GM19397 (cell line): ENCODE results near the gene EMC8.
"Not testable (repeated sequence)": the region's sequence is repeated elsewhere in the genome, so short reads cannot be mapped to it uniquely, and the experiment has no call there.

Experiments used
- ATAC-seq: cut with Tn5 transposase; IDR thresholded peaks from one replicate; pipeline ENCODE4 v1.9.1; 2021; ENCODE audit warnings: mild to moderate bottlenecking, moderate library complexity; ENCODE audit not compliant: unreplicated experiment

EMC8 gene

GRCh38 chr16:85835227-85835751 lies 35.9 kb upstream of the EMC8 start:
- ATAC-seq: no peak

- no peak for ATAC-seq
Measured at GRCh38 chr16:85834741-85835140, 35.4 kb upstream of the EMC8 start.

- ATAC-seq: no peak
Measured at GRCh38 chr16:85833219-85833920, 34.0 kb upstream of the EMC8 start.

- no peak for ATAC-seq
Measured at GRCh38 chr16:85832570-85833218, 33.4 kb upstream of the EMC8 start.

GRCh38 chr16:85830821-85831220 lies 31.5 kb upstream of the EMC8 start:
- ATAC-seq: no peak

DNA sequence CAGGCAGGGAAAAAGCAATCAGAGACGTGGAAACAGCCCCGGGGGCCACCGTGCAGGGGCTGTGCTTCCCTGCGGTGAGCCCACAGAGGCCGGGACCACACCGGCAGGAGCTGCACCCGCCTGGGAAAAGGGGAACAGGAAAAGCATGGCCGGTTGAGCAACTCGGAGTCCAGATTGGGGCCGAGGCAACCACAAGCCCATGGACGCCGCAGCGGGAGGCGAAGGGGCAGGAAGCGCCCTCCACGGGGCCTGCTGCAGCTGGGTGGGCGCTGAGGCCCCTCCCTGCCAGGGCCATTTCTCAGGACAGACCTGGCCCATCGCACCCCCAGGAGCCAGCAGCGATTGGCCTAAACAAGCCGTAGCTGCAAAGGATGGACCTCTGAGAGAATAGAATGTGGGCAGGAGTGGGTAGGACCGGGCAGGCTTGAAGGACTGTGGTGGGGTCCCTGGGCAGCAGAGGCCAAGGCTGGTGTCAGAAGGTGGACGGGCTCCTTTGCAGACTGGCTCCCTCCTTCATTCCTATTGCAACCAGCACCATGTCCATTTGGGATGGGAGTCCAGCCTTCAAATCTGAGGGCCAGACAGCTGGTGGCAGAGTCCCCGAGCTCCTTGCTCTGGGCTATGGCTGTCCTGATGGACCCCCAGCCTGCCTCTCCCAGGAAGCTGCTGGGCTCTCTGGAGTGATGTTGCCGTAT lies 30.6 kb upstream of the EMC8 start:
- ATAC-seq: no peak

DNA sequence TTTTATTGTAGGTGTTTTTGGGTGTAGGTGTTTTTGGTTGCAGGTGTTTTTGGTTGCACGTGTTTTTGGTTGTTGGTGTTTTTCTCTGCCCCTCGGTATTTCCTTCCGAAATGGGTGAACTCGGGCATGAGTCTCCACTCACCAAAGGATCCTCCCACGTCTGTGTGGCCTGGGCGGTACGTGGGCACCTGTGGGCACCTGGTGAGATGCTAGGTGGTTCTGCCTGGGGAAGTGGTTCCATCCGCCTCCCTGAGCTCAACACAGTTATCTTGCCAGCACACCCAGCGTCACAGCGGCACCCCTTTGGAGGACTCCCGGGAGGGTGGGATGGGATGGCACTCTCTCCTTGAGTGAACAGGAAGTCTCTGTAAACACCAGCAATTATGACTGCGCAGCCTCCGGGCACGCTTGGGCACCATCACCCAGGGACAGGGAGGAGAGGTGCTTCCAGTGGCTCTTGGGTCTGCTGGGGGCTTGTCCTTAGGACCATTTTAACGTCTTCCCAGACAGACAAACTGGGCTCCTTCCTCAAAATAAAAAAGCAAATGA lies 29.9 kb upstream of the EMC8 start:
- ATAC-seq: no peak

GRCh38 chr16:85828166-85828565 lies 28.8 kb upstream of the EMC8 start:
- ATAC-seq: no peak

DNA sequence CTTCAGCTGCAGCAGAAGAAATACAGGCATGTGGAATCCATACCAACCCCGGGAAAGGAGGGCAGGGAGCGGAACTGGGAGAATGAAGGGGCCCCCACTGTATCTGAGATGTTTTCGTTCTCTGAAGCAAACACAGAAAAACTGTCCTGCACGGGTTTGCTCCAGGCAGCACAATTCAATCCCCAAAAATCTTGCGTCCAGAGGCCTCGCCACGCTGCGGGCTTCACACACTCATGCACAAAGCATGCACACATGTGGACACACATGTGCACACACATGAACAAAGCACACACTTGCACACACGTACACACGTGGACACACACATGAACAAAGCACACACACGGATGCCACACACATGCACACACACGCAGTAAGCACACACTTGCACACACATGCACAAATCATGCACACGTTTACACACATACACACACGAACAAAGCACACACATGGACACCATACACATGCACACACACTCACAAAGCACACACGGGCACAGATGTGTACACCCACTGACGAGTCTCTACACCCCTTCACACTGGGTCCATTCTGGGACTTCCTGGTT lies 27.4 kb upstream of the EMC8 start:
- no peak for ATAC-seq

DNA sequence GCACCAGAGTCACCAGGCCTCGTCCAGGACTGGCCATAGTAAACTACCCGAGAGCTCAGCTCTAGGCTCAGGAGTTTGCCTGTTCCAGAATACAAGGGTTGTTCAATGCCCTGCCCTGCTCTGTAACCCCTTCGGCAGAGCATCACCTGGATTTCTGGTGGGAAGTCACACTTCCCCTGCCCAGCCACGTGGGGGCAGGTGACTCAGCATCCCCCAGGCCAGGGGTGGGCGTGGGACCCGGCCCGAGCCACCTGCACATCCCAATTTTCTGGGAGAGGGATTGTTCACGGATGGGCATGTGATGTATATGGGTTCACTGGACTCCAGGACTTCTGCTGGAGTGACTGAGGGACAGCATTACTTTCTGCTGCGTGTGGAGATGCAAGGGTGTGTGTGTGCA lies 26.0 kb upstream of the EMC8 start:
- ATAC-seq: no peak

DNA sequence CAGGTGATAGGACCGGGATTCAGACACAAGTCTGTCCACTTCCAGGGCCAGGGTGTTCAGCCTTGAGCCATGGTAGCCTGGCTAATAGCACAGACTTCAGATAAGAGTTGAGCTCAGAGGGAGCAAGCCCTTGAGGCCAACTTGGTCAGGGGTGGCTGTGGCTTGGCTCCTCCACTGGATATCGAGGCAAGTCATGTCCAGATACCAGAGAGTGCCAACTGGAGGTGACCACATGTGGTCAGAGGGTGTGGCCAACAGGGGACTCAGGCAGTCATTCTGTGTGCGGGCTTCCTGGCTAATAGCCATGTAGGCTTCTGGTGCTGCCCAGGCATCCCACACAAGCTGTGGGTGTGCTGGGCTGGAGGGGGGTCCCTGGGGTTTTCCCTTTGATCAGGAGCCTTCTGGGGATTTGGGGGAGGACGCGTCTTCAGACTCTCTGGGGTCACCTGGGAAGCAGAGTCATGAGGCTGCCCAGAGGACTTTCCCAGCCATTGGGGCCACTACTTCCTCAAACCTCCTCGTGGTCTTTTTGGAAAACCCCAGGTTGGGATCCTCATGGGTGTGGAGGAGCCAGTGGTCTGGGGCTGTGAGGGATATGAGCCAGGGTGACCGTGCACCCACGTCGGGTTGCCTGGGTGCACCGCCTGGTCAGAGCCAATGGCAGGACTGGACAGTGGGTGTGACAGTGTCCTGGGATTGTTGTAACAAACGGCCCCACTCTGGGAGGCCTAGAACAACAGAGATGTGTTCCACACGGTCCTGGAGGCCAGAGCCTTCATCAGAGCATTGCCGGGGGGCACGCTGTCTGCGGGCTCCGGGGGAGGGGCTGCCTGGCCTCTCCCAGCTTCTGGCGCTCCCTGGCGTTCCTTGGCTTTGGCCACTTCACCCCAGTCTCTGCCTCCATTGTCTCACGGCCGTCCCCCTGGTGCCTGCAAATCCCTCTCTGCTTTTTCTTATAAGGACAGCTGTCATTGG lies 25.1 kb upstream of the EMC8 start:
- ATAC-seq: no peak

GRCh38 chr16:85823328-85823920 lies 24.1 kb upstream of the EMC8 start:
- ATAC-seq: no peak

DNA sequence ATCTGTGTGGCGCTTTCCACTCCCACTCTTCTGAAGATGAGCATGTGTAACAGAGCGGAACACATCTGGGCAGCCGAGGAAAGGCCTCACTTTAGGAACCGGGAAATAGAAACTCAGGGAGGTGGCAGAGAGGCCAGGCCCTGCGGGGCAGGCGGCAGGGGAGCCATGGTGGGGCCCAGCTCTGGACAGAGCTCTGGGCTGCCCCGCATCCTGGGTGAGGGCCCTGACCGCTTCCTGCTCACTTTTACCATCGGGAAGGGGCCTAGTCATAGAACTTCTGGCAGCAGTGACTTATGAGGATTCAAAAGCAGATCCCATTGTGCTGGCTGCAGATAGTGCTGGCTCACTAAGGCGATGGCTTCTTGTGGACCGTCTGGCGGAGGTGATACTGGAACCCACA lies 22.8 kb upstream of the EMC8 start:
- no peak for ATAC-seq

- ATAC-seq: no peak
Measured at GRCh38 chr16:85821390-85822135, 22.2 kb upstream of the EMC8 start.

- no peak for ATAC-seq
Measured at GRCh38 chr16:85820604-85821372, 21.4 kb upstream of the EMC8 start.

GRCh38 chr16:85819771-85820170 lies 20.4 kb upstream of the EMC8 start:
- ATAC-seq: no peak

GRCh38 chr16:85819245-85819644 lies 19.9 kb upstream of the EMC8 start:
- no peak for ATAC-seq

DNA sequence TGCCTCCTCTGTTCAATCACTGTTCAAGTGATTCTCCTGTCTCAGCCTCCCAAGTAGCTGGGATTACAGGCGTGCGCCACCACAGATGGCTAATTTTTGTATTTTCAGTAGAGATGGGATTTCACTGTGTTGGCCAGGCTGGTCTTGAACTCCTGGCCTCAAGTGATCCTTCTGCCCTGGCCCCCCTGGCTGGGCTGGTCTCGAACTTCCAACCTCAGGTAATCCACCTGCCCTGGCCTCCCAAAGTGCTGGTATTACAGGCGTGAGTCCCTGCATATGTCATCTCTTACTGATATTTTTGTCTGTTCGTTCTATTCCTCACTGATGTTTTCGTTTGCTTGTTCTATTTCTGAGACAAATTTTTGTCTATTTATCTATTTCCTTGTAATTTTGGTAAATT lies 17.9 kb upstream of the EMC8 start:
- ATAC-seq: not testable (repeated sequence)
